ENCODE results near the gene MLKL. TPM values are rescaled to one million over a fixed set of nuclear protein-coding genes. Genes with fewer than 3 reads are reported as not detected.

Gene MLKL
- 10 to 100 TPM in 1 of 4 donors, 1 to 10 TPM in 3; 6.0 to 12.0 (median 9.9) TPM for total RNA-seq

GRCh38 chr16:74700438-74701225 lies at the start of gene MLKL:
TSS of gene MLKL (minus strand) at chr16:74700862. CDS start at chr16:74695757, 5,105 bp downstream.
- peak in 1 of 2 donors; percentile 44 for TF ChIP-seq POLR2A (IDR thresholded peaks at IDR 0.05)
- TF ChIP-seq CTCF (IDR thresholded peaks at IDR 0.05): no peak
- Histone ChIP-seq H3K4me3 (replicated peaks in 1 of 3) (peak within 1 kb of the TSS; percentile 11 to 73 (median 35)), H3K36me3 (no peaks in the 10 kb centered on the region), H3K4me1 (peaks cover 0 to 5% of the 10 kb centered on the region in 2 donors), H3K27me3 (no peaks in the 10 kb centered on the region), H3K27ac (peak within 1 kb of the TSS; percentile 48 to 88 (median 76)), H3K9me3 (no peaks in the 10 kb centered on the region)
- peak; percentile 56 to 61 for DNase-seq
- WGBS, 2 donors: 9% methylated on average over 14 to 29 of the region's 35 CpGs
- intact Hi-C loops (cut with DNase I): loop anchor here (10.0 kb wide), 1 partner anchor 414 kb away; the partner anchor contains the start of gene LDHD

GRCh38 chr16:74749291-74750055 lies 48.8 kb upstream of the MLKL start:
- Histone ChIP-seq H3K9me3 (no peaks in the 10 kb centered on the region), H3K36me3 (no peaks in the 10 kb centered on the region), H3K4me3 (replicated peaks in 1 of 3) (no peak overlapping the region), H3K4me1 (peaks cover 8% of the 10 kb centered on the region in 2 donors), H3K27ac (no peak overlapping the region), H3K27me3 (no peaks in the 10 kb centered on the region)
- TF ChIP-seq CTCF (IDR thresholded peaks at IDR 0.05): no peak
- 67 to 71% methylated on average over 19 to 20 of the region's 20 CpGs for WGBS, 2 donors
- intact Hi-C loops (cut with DNase I): no loop called here
- no peak for DNase-seq

- H3K27ac ChIP-seq: no peak overlapping the region
- WGBS, 2 donors: 86 to 91% methylated on average over 16 to 19 of the region's 19 CpGs
- TF ChIP-seq POLR2A (IDR thresholded peaks at IDR 0.05) (no peak), CTCF (IDR thresholded peaks at IDR 0.05) (no peak)
- no peak overlapping the region for H3K4me3 ChIP-seq (replicated peaks in 1 of 3)
- H3K27me3 ChIP-seq: no peaks in the 10 kb centered on the region
- intact Hi-C loops (cut with DNase I): no loop called here
- H3K9me3 ChIP-seq: no peaks in the 10 kb centered on the region
- H3K4me1 ChIP-seq: peaks cover 11 to 12% of the 10 kb centered on the region in 2 donors
- no peak for DNase-seq
- no peaks in the 10 kb centered on the region for H3K36me3 ChIP-seq
Measured at GRCh38 chr16:74748616-74749026, 48.0 kb upstream of the MLKL start.

- intact Hi-C loops (cut with DNase I): no loop called here
- Histone ChIP-seq H3K4me3 (replicated peaks in 1 of 3) (no peak overlapping the region), H3K4me1 (peaks cover 12 to 16% of the 10 kb centered on the region in 2 donors), H3K27me3 (no peaks in the 10 kb centered on the region), H3K9me3 (no peaks in the 10 kb centered on the region), H3K27ac (no peak overlapping the region), H3K36me3 (no peaks in the 10 kb centered on the region)
- WGBS, 2 donors: 89% methylated on average over 27 to 30 of the region's 32 CpGs
- DNase-seq: no peak
- TF ChIP-seq CTCF (IDR thresholded peaks at IDR 0.05) (no peak), POLR2A (IDR thresholded peaks at IDR 0.05) (no peak)
Measured at GRCh38 chr16:74747716-74748615, 47.3 kb upstream of the MLKL start.
